ENCODE results near the gene ALOX12B.
A peak's percentile ranks its signal among the peaks of the same experiment; 100 is the strongest.

ALOX12B gene

DNA sequence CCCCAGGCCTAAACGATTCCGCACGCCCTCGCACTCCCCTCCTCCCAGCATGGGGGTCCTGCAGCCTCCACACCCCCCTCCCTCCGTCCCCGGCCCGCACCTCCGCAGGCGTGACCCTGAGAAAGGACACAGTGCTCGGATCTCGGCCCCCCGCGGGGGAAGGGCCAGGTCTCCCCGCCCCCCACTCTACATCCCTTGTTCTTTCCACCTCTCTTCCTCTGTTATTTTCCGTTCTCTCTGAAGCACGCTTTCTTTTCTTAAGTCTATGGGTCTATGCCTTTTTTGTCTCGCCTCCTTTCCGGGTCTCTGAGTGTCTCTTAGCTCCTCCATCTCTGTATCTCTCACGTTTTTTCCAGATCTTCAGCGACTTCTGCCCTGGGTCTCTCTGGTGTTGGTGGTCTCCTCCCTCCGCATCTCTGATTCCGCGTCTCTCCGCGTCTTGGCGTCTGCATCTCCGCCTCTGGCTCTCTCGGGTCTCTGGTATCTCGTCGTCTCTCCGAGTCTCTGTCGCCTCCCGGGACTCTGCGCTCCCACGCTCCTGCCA is 38.5 kb upstream of the ALOX12B start:
- TF ChIP-seq, protein P1, sequence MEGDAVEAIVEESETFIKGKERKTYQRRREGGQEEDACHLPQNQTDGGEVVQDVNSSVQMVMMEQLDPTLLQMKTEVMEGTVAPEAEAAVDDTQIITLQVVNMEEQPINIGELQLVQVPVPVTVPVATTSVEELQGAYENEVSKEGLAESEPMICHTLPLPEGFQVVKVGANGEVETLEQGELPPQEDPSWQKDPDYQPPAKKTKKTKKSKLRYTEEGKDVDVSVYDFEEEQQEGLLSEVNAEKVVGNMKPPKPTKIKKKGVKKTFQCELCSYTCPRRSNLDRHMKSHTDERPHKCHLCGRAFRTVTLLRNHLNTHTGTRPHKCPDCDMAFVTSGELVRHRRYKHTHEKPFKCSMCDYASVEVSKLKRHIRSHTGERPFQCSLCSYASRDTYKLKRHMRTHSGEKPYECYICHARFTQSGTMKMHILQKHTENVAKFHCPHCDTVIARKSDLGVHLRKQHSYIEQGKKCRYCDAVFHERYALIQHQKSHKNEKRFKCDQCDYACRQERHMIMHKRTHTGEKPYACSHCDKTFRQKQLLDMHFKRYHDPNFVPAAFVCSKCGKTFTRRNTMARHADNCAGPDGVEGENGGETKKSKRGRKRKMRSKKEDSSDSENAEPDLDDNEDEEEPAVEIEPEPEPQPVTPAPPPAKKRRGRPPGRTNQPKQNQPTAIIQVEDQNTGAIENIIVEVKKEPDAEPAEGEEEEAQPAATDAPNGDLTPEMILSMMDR (IDR thresholded peaks at IDR 0.05; ENCODE audit: low read depth, low read length): no peak
- H3K4me3 ChIP-seq (ENCODE audit: low read depth, low read length): peak overlapping the region; percentile 73

DNA sequence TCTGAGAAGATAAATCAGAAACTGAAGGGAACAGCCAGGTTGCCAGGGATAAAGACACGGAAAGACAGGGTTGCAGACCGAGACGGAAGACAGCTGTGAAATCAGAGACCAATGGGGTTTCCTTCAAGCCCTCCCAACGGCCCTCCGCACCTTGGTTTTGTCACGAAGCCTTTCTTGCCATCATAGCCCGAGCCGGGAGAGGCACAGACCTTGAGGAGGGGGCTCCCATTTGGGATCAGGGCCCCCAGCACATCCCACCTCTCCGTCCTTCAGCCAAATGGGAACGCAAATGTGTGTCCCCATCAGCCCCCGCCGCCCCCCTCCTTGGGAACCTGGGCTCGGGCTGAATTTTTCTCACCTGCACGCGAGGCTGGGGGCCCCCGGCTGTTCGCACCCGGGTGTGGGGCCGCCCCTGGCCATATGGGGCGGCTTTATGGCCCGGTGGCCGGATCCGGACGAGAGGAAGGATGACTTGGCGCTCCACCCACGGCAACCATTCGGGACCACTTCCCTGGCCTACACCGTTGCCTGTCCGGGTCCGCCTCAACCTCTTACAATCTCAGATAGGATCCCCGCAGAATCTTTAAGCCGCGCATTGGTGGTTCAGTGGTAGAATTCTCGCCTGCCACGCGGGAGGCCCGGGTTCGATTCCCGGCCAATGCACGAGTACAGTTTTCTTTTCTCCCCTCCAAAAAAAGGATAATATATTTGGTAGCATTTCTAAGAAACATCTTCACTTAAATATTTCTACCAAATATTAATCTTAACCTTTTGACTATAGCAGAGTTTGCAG is 37.8 kb upstream of the ALOX12B start:
- TF ChIP-seq, protein P1 (IDR thresholded peaks at IDR 0.05; ENCODE audit: low read depth, low read length): no peak
- H3K4me3 ChIP-seq (ENCODE audit: low read depth, low read length): peak overlapping the region; percentile 73

DNA sequence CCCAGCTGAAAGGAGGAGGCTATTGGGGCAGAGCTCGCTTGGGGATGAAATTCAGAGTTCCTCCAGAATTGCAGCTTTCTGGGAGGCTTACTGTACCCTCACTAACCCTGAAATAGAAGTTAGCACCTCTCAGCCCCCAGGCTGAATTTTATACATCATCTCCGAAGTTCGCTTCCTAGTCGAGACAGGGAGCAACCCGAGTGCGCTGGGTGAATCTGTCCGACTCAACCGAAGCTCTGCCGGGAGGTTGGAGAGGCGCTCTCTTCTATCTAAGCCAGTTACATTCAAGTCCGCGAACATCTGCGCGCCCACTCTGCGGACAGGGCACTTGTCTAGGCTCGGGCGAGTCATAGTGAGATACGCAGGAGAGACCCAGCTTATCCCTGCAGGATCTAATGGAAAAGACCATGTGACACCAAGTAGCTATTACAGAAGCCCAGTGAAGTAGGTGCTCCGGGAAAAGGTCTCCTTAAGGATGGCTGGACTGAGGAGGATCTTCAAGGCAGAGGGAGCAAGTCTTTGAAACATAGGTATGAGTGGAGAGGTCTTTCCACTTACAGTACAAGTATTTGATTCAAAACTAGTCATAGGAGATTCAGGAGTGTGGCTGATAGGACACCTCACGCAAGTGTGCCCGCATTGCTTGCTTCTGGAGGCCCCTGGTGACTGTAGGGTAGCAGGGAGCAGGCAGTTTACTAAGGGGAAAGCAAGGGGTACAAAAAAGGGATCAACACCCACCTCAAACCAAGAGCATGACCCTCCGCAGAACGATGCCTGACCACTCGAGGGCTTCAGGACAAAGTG is 37.0 kb upstream of the ALOX12B start:
- H3K4me3 ChIP-seq (ENCODE audit: low read depth, low read length): peak overlapping the region; percentile 73
- TF ChIP-seq, protein P1 (IDR thresholded peaks at IDR 0.05; ENCODE audit: low read depth, low read length): no peak

DNA sequence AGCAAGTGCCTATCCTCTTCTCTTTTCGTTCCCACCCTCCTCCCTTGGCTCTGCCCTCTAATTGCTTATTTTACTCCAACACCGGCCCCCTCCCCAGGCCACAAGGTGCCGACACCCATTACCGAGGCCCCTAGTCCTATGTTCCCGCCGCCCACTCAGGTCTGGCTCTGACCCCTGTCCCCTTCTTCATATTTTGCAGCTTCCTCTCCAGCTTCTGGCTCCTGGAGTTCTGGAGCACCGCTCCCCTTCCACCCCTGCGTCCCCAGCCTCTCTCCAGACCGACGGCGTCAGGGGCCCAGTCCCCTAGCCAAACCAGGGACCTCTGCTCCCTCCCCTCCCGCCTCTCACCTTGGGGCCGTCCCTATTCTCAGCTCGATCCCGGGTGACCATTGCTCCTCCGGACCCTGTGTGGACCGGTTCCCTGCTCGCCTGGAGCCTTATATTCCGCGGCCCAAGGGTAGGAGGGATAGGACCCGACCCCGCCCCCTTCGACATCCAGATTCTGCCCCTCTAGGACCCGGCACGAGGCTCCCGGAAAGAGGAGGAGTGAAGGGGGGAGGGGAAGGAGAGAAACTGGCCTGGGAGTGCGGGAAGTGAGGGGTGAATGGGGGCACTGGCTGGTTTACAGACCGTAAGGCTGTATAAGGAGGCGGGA is 36.3 kb upstream of the ALOX12B start, which contains the start of gene HES7:
Gene HES7 (minus strand): TSS at position 412 of the 655 bp plus-strand sequence. CDS start 22 bp downstream, at position 390.
- TF ChIP-seq, protein P1 (IDR thresholded peaks at IDR 0.05; ENCODE audit: low read depth, low read length): no peak
- H3K4me3 ChIP-seq (ENCODE audit: low read depth, low read length): peak within 1 kb of the TSS; percentile 70

DNA sequence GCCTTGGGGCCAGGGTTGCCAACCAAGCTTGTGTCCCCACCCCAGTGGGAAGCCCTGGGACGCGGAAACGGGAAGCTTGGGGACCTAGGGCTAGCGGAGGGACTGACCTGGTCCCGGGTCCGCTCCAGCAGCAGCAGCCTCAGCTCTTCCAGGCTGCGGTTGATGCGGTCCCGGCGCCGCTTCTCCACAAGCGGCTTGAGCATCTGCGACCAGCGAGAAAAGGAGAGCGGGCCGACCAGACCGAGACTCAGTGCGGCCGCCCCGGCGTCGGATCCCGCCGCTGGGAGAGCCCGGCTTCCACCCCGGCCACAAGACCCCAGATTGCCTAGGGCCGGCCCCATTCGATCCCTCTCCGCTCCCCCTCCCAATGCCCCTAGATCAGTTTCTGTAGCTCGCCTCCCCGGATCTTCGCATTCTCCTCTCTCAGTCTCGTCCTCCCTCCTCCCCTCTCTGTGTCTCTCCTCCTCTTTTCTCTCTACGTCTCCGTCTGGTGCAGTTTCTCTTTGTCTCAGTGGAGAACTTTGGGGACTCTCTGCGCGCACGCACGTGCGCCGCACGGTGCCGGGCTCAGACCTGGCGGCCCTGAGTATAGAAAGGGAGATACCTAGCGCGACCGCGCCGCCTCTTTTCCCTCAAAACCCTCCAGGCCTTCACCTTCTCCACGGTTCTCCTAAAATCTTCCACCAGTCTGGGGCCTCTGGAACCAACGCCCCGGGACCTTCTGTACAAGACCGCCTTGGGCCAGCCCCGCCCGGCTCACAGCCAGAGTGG is 35.6 kb upstream of the ALOX12B start:
- H3K4me3 ChIP-seq (ENCODE audit: low read depth, low read length): peak overlapping the region; percentile 70
- TF ChIP-seq, protein P1 (IDR thresholded peaks at IDR 0.05; ENCODE audit: low read depth, low read length): no peak

DNA sequence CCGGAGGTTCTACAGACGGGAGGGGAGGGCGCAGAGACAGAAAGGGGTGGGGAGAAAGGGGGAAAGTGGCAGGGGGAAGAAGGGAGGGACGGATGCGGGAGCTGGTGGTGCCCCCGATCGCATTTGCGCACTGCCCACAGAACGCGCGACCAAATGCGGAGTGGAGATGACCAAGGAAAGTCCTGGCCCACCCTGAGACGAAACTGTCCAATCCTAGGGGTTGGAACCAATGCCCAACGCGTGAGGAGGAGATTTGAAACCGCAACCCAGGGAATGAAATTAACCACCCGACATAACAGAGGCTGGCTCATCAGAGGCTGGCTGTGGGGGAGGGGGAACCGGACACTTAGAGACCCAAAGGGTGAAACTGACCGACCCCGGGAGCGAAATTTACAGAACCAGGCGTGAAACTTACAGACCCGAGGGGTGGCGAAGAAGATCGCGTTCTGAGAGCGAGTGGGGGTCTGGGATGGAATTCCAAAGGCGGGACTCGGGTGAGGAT is 35.0 kb upstream of the ALOX12B start:
- TF ChIP-seq, protein P1 (IDR thresholded peaks at IDR 0.05; ENCODE audit: low read depth, low read length): no peak
- peak overlapping the region; percentile 70 for H3K4me3 ChIP-seq (ENCODE audit: low read depth, low read length)

All from WI38 (cell line).